NOMO-1 treated with dmso at 0.1 percent for 144 hours (cell line): ENCODE data around the gene KIF4B.
"Not testable (repeated sequence)": the region's sequence is repeated elsewhere in the genome, so short reads cannot be mapped to it uniquely, and the experiment has no call there.

Experiments used
- DNase-seq: peaks from one replicate; lab custom pipeline; 2025; ENCODE audit not compliant: unreplicated experiment; lab: John Stamatoyannopoulos, UW

Gene KIF4B, protein sequence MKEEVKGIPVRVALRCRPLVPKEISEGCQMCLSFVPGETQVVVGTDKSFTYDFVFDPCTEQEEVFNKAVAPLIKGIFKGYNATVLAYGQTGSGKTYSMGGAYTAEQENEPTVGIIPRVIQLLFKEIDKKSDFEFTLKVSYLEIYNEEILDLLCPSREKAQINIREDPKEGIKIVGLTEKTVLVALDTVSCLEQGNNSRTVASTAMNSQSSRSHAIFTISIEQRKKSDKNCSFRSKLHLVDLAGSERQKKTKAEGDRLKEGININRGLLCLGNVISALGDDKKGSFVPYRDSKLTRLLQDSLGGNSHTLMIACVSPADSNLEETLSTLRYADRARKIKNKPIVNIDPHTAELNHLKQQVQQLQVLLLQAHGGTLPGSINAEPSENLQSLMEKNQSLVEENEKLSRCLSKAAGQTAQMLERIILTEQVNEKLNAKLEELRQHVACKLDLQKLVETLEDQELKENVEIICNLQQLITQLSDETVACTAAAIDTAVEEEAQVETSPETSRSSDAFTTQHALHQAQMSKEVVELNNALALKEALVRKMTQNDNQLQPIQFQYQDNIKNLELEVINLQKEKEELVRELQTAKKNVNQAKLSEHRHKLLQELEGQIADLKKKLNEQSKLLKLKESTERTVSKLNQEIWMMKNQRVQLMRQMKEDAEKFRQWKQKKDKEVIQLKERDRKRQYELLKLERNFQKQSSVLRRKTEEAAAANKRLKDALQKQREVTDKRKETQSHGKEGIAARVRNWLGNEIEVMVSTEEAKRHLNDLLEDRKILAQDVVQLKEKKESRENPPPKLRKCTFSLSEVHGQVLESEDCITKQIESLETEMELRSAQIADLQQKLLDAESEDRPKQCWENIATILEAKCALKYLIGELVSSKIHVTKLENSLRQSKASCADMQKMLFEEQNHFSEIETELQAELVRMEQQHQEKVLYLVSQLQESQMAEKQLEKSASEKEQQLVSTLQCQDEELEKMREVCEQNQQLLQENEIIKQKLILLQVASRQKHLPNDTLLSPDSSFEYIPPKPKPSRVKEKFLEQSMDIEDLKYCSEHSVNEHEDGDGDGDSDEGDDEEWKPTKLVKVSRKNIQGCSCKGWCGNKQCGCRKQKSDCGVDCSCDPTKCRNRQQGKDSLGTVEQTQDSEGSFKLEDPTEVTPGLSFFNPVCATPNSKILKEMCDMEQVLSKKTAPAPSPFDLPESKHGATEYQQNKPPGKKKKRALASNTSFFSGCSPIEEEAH

GRCh38 chr5:155013526-155013925 is at the start of gene KIF4B:
KIF4B (plus strand) TSS chr5:155013755; CDS start chr5:155013860, 105 bp downstream.
- no peak for DNase-seq

DNA sequence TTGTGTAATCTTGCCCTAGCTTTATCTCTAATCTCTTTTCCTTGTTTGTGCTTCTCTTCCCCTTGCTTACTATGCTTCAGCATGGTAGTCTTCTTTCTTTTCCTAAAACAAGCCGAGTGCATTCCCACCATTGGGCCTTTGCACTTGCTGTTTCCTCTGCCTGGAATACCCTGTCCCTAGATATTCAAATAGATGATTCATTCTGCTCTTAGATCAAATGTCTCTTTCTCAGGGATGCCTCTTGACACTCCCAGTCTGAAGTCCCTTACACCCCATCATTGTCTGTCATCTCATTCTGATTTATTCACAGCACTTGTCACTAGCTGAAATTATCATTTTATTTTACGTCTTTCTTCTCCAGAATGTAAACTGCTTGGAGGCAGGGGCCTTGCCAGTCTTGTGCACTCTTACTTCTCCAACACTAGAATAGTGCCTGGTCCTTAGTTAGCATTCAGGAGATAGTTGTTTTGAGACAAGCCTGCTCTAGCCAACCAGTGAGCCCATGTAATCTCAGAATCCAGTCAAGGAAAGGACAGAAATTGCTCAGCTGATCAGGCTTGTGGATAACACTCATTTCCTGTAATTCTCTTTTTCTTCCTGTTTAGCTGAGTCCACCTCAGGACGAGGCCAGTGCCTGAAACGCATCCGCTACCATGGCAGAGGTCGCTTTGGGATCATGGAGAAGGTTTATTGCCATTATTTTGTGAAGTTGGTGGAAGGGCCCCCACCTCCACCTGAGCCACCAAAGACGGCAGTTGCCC is 47.3 kb upstream of the KIF4B start:
- no peak for DNase-seq

DNA sequence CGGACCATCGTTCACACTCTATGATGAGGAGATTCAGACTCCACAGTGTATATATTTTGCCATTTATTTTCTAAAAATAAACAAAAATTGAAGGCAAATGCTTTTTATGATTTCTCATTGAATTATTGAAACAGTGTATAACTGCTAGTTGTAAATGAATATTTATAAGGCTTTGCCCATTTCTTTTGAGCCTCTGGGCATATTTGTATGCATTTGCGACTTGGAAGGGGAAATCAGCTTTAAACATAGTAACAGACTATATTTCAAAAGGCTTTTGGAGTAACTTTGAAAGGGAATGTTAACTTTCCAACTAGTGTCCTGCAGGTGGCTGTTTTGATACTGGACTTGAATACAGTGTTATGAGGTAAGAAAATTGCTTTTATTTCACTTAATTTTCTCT is 46.7 kb upstream of the KIF4B start:
- DNase-seq = no peak

DNA sequence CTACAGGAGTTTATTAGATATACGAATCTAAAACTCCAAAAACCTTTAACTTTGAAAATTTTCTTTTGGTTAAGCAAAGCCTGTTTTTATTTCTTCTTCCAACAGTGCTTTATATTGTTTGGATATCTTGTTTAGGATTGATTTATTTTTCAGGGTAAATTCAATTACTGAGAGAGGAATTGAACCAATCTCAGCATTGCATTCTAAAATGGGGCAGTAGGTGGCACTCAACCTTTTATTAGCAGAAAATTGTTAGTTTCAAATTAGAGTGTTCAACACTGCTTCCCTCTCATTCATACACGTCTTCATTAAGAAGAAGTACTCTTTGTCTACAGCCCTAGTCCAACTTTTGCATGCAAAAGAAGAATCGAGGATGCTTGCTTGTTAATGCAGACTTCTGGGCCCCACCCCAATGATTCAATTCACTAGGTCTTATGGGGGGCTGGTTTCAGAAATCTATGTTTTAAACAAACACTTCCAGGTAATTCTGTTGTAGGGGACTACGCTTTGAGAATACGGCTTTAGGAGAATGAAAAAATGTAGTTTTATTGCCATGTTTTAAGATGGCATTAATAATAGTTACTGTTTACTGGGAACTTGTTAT is 46.0 kb upstream of the KIF4B start:
- no peak for DNase-seq

GRCh38 chr5:154968953-154969352 is 44.6 kb upstream of the KIF4B start:
- no peak for DNase-seq

DNA sequence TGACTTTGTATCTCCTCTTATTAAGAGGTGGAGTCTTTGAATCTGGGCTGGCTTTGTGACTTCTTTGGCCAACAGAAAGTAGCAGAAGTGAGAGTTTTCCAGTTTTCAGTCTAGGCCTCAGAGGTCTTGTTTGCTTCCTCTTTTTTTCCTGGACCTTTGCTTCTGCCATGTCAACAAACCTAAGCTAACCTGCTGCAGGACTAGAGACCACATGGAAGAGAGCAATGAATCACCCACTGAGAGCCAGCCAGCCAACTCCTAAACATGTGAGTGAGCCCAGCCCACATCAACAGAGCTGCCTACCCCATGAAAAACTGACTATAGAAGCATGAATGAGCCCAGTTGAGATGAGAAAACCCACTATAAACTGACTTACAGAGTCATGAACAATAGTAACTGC is 42.8 kb upstream of the KIF4B start:
- DNase-seq = peak; percentile 16

GRCh38 chr5:154971501-154971900 is 42.1 kb upstream of the KIF4B start:
- DNase-seq = no peak

DNA sequence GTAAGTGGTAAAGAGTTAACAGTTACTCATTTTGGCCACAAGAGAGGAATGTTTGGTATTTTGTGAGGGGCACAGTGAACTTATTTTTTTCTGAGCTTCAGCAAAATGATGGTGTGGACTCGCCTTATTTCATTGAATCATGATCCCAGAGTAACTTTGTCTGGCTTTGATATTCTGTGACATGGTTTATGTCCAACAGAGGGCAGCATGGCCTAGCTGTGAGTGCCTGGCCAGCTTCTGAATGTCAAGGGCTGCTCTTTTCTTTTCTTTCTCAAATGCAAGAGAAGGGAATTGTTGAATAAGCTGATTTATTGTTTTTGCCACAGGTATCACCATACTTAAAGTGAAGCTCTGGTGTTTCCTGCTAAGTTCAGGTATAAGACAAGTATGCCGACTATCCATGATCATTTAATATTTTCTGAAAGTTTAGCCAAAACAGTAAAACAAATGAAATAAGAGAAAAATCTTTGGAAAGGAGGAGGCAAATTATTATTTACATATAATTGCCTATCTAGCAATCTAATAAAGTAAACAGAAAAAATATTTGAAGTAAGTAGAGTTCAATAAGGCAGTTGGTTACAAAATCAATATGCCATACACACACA is 41.0 kb upstream of the KIF4B start:
- DNase-seq = no peak

DNA sequence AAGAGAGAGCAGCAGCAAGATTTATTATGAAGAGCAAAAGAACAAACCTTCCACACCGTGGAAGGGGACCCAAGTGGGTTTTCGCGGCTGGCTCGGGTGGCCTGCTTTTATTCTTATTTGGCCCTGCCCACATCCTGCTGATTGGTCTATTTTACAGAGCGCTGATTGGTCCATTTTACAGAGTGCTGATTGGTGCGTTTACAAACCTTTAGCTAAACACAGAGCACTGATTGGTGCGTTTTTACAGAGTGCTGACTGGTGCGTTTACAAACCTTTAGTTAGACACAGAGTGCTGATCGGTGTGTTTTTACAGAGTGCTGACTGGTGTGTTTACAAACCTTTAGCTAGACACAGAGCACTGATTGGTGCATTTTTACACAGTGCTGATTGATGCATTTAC is 37.5 kb upstream of the KIF4B start:
- DNase-seq = not testable (repeated sequence)

DNA sequence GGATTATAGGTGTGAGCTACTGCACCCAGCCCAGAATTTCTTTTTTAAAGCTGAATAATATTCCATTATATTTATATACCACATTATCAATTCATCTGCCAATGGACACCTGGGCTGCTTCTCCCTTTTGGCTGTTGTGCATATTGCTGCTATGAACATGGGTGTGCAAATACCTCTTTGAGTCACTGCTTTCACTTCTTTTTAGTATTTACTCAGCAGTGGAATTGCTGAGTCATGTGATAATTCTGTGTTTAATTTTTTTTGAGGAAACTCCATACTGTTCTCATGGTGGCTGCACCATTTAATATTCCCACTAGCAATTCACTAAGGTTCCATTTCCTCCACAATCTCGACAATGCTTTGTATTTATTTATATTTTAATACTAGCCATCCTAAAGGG is 36.1 kb upstream of the KIF4B start:
- DNase-seq = no peak

DNA sequence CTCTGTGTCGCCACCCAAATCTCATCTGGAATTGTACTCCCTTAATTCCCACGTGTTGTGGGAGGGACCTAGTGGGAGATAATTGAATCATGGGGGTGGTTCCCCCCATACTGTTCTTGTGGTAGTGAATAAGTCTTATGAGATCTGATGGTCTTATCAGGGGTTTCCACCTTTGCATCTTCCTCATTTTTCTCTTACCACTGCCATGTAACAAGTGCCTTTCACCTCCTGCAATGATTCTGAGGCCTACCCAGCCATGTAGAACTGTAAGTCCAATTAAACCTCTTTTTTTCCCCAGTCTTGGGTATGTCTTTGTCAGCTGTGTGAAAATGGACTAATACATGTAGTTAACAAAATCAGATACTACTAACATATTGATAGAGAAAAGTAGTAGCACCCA is 35.3 kb upstream of the KIF4B start:
- not testable (repeated sequence) for DNase-seq

- DNase-seq = no peak
These were observed 28.5 kb upstream of the KIF4B start for GRCh38 chr5:154984946-154985516.

DNA sequence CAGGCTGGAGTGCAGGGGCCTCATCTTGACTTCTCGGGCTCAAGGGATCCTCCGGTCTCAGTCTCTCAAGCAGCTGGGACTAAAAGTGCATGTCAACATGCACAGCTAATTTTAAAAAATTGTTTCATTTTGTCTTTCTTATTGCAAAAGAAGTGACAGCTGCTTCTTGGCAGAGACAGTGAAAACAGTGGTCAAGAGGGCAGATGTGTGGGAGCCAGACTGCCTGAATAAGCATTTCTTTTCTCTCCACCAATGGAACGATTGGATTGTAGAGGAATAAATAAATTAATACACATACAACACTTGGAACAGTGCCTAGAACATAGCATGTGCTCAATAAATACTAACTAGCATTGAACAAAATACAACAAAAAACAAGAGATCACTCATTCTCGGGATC is 27.4 kb upstream of the KIF4B start:
- no peak for DNase-seq

DNA sequence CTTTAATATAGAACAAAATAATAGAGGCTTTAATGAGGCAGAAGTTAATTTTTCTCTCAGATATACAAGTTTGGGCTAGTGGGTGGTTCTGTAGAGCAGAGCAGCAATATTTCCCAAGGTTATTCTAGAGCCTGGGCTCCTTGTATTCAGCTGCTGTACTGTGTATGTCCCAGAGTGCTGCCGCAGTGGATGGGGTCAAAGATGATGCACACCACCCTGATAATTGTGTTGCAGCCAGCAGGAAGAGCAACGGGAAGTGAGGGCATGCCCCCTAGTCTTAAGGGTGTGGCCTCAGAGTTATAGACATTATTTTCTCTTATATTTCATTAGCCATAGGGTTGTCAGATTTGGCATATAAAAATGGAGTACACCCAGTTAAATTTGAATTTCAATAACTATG is 23.9 kb upstream of the KIF4B start:
- no peak for DNase-seq

GRCh38 chr5:154993461-154993860 is 20.1 kb upstream of the KIF4B start:
- DNase-seq = no peak

- no peak for DNase-seq
These were observed 17.9 kb upstream of the KIF4B start for GRCh38 chr5:154995679-154996078.

DNA sequence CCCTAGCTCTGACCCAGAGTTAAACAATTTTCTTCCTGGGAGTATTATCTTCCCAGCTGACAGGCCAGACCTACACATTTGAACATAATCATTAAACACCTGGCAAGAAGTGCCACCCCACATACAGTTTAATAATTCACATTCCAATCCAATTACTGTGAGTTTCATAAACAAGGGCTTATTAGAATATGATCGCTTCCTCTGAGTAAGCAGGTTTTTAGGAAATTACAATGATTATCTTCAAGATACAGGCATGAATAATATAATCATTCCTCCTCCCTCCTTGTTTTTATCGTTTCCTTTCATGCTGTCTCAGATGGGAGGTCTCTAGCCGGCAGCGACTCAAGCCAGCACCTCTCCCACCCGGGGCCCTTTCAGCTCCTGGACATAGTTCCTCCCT is 15.8 kb upstream of the KIF4B start:
- no peak for DNase-seq

GRCh38 chr5:154999865-155000264 is 13.7 kb upstream of the KIF4B start:
- no peak for DNase-seq

DNA sequence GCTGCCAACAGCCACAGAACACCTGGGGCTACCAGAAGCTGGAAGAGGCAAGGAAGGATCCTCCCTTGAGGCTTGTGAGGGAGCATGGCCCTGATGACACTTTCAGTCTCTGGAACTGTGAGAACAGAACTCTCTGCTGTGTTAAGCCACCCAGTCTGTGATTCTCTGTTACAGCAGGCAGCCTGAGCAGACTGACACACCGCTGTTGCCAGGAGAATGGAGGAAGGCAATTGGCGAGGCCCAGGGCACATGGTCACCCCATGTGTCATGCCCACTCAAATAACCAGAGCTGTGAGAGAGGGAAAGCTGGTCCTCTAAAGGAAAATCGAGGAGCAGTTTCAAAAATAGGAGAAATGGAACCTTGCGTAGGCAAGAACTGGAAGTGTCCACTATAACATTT is 12.0 kb upstream of the KIF4B start:
- DNase-seq = no peak

GRCh38 chr5:155002722-155003121 is 10.8 kb upstream of the KIF4B start:
- not testable (repeated sequence) for DNase-seq
